OCI-LY7 (cell line): ENCODE data around the gene PLXNA4. TPM values are rescaled to one million over a fixed set of nuclear protein-coding genes. Genes with fewer than 3 reads are reported as not detected.

Experiments used
- BruUV-seq: library from RNA; stranded (reverse); fragments of 400-500 nt; replicated peaks from 2 replicates; lab custom pipeline; 2021; lab: Mats Ljungman, UMichigan
- CTCF ChIA-PET: fragments of 300-600 bp; sonication (Branson Sonifier 250); formaldehyde crosslinking; loops from one replicate; lab custom pipeline; 2022; ENCODE audit warnings: antibody characterized with exemption; ENCODE audit not compliant: unreplicated experiment; lab: Charles Lee
- POLR2A ChIA-PET: fragments of 300-600 bp; sonication (Branson Sonifier 250); formaldehyde crosslinking; loops from one replicate; lab custom pipeline; 2022; ENCODE audit warnings: antibody characterized with exemption; lab: Charles Lee
- DNase-seq: peaks from one replicate; pipeline ENCODE4 v3.0.0-alpha.2; 2015; ENCODE audit warnings: low spot score
- H2AFZ ChIP-seq: fragments of 200-600 bp; sonication (generic), shearing (Covaris generic); 2 replicates; pipeline ENCODE4 v1.6.1; 2014; ENCODE audit warnings: mild to moderate bottlenecking, antibody characterized with exemption, low read length, moderate library complexity
- H3K27ac ChIP-seq: fragments of 200-600 bp; sonication (generic); 2 replicates; pipeline ENCODE4 v1.5.1; 2014; ENCODE audit warnings: mixed run types, low read depth, mild to moderate bottlenecking, moderate library complexity, low read length, inconsistent platforms; ENCODE audit not compliant: poor library complexity, severe bottlenecking
- H3K36me3 ChIP-seq: fragments of 200-600 bp; sonication (generic); 2 replicates; pipeline ENCODE4 v1.6.1; 2014; ENCODE audit warnings: mild to moderate bottlenecking, antibody characterized with exemption, low read length, moderate library complexity, mixed read lengths; ENCODE audit not compliant: insufficient read depth
- H3K4me1 ChIP-seq: fragments of 200-600 bp; sonication (generic); 2 replicates; pipeline ENCODE4 v1.5.1; 2014; ENCODE audit warnings: mild to moderate bottlenecking, low read length; ENCODE audit not compliant: insufficient read depth, poor library complexity, severe bottlenecking
- H3K4me2 ChIP-seq: fragments of 200-600 bp; sonication (generic); 2 replicates; pipeline ENCODE4 v1.6.1; 2014; ENCODE audit warnings: mild to moderate bottlenecking, low read length
- H3K4me3 ChIP-seq: fragments of 200-600 bp; sonication (generic); 2 replicates; pipeline ENCODE4 v1.5.1; 2014; ENCODE audit warnings: mild to moderate bottlenecking, low read depth, low read length; ENCODE audit not compliant: poor library complexity, severe bottlenecking
- H3K79me2 ChIP-seq: fragments of 200-600 bp; sonication (generic); 2 replicates; pipeline ENCODE4 v1.6.1; 2016; ENCODE audit warnings: low read depth, mild to moderate bottlenecking, low read length, moderate library complexity, mixed read lengths; ENCODE audit not compliant: insufficient read depth
- H3K9me2 ChIP-seq: fragments of 200-600 bp; sonication (generic); 2 replicates; pipeline ENCODE4 v1.6.1; 2016; ENCODE audit warnings: mild to moderate bottlenecking, low read length, mixed read lengths; ENCODE audit not compliant: insufficient read depth
- H3K9me3 ChIP-seq: fragments of 200-600 bp; sonication (generic); 2 replicates; pipeline ENCODE4 v1.6.1; 2014; ENCODE audit warnings: mild to moderate bottlenecking, mixed run types, low read length, mixed read lengths
- H4K20me1 ChIP-seq: fragments of 200-600 bp; sonication (generic); 2 replicates; pipeline ENCODE4 v1.6.1; 2014; ENCODE audit warnings: mild to moderate bottlenecking, antibody characterized with exemption, low read length, moderate library complexity, mixed read lengths; ENCODE audit not compliant: insufficient read depth
- CTCF ChIP-seq: fragments of 200-600 bp; sonication (generic); conservative IDR thresholded peaks from 2 replicates; pipeline ENCODE4 v1.5.1; 2014; ENCODE audit warnings: mild to moderate bottlenecking, antibody characterized with exemption, low read length, moderate library complexity, mixed read lengths
- EZH2phosphoT487 ChIP-seq: fragments of 200-600 bp; sonication (generic); IDR thresholded peaks from 2 replicates; pipeline ENCODE4 v1.6.1; 2018; ENCODE audit warnings: low read depth, borderline replicate concordance, mild to moderate bottlenecking, mixed run types, antibody characterized with exemption, low read length, moderate library complexity, mixed read lengths
- intact Hi-C: fragments of 100-400 bp; cut with micrococcal nuclease; formaldehyde crosslinking; loops from one replicate; pipeline ENCODE4 v1.10.0; 2022; ENCODE audit not compliant: unreplicated experiment
- total RNA-seq, 2 experiments: library from RNA; depleted of rRNA in 1 of 2; stranded (reverse); fragments of >200 nt in 1 of 2; shearing (Covaris generic) in 1 of 2; gene quantifications; 2 replicates each; pipeline ENCODE4 v1.2.3, GENCODE V29; 2014 to 2022

Gene PLXNA4
- total RNA-seq, 2 experiments from 2014 or later: not detected

- Histone ChIP-seq H3K9me2 (no peaks in the 10 kb centered on the region), H3K9me3 (no peaks in the 10 kb centered on the region), H2AFZ (no peak overlapping the region), H3K27ac (no peak overlapping the region), H4K20me1 (no peaks in the 10 kb centered on the region), H3K4me1 (no peaks in the 10 kb centered on the region), H3K4me3 (no peak overlapping the region), H3K36me3 (no peaks in the 10 kb centered on the region), H3K79me2 (no peaks in the 10 kb centered on the region), H3K4me2 (no peak overlapping the region)
- TF ChIP-seq EZH2phosphoT487: no peak
- no peak for TF ChIP-seq CTCF
- ChIA-PET POLR2A (no interaction called here), CTCF (no interaction called here)
- no TSS peak for BruUV-seq
- DNase-seq: no peak
- intact Hi-C loops: no loop called here
Observed at GRCh38 chr7:132097550-132098134, 478.6 kb downstream of the PLXNA4 start.

- no peak for DNase-seq
- no peak for TF ChIP-seq EZH2phosphoT487
- no peak for TF ChIP-seq CTCF
- Histone ChIP-seq H3K4me1 (no peaks in the 10 kb centered on the region), H3K79me2 (no peaks in the 10 kb centered on the region), H2AFZ (no peak overlapping the region), H3K4me3 (no peak overlapping the region), H3K9me3 (no peaks in the 10 kb centered on the region), H4K20me1 (no peaks in the 10 kb centered on the region), H3K9me2 (no peaks in the 10 kb centered on the region), H3K27ac (no peak overlapping the region), H3K4me2 (no peak overlapping the region), H3K36me3 (no peaks in the 10 kb centered on the region)
- no TSS peak for BruUV-seq
- intact Hi-C loops: no loop called here
- ChIA-PET CTCF (no interaction called here), POLR2A (no interaction called here)
Observed at GRCh38 chr7:132095111-132095765, 481.0 kb downstream of the PLXNA4 start.

- Histone ChIP-seq H4K20me1 (no peaks in the 10 kb centered on the region), H3K4me3 (no peak overlapping the region), H3K4me2 (no peak overlapping the region), H3K27ac (no peak overlapping the region), H3K36me3 (no peaks in the 10 kb centered on the region), H2AFZ (no peak overlapping the region), H3K4me1 (no peaks in the 10 kb centered on the region), H3K9me3 (no peaks in the 10 kb centered on the region), H3K9me2 (no peaks in the 10 kb centered on the region), H3K79me2 (no peaks in the 10 kb centered on the region)
- intact Hi-C loops: no loop called here
- BruUV-seq: no TSS peak
- no peak for DNase-seq
- TF ChIP-seq CTCF (no peak), EZH2phosphoT487 (no peak)
- CTCF ChIA-PET: no interaction called here
- POLR2A ChIA-PET: no interaction called here
Observed at GRCh38 chr7:132092106-132092505, 484.2 kb downstream of the PLXNA4 start.
